NCI-H345 treated with DMSO at 0.1 percent for 48 hours (cell line): ENCODE measurements around the gene FRY.

Experiments
- DNase-seq: peaks from one replicate; lab custom pipeline; 2025; ENCODE audit not compliant: unreplicated experiment; lab: John Stamatoyannopoulos, UW

The FRY gene

GRCh38 chr13:32079587-32079986 is 48.0 kb downstream of the FRY start:
- DNase-seq = no peak

DNA sequence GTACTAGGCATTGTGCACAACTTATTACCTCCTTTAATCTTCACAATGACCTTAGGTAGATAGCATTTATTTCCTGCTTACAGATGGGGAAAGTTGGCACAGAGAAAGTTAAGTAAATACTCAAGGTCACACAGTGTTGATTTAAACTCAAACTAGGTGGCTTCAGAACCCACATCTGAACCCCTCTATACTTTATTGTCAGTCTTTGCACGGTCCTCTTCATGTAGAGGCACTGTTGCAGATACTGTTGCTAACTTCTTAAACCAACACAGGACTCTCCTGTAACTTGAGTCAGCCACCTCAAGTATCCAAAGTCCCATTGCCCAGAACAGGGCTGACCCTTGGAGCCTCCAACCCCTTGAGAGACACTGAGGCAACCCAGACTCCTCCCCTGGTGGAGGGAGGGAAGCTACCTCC is 48.8 kb downstream of the FRY start:
- DNase-seq = no peak

DNA sequence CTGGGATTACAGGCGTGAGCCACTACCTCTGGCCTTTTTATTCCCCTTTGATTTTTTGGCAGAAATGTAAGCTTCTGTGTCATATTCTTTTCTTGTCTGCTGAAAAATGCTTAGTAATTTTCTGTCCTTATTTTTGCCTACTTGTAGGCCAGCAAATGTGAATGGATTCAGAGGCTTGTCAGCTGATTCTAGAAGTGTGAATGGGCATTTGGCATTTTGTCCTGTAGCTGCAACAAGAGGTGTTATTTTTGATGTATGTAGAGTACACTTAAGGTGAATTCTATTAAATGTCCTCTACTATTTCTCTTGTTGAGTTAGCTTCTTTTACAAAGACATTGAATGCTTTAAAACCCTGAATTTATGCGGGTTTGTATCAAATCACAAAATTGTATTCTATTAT is 50.0 kb downstream of the FRY start:
- no peak for DNase-seq

GRCh38 chr13:32086366-32086765 is 54.8 kb downstream of the FRY start:
- no peak for DNase-seq

- no peak for DNase-seq
Observed at GRCh38 chr13:32086791-32087441, 55.3 kb downstream of the FRY start.

- no peak for DNase-seq
Observed at GRCh38 chr13:32087955-32088747, 56.6 kb downstream of the FRY start.

GRCh38 chr13:32092496-32092895 is 60.9 kb downstream of the FRY start:
- no peak for DNase-seq

- no peak for DNase-seq
Observed at GRCh38 chr13:32093006-32093405, 61.4 kb downstream of the FRY start.

GRCh38 chr13:32098272-32098671 is 66.7 kb downstream of the FRY start:
- DNase-seq = no peak

GRCh38 chr13:32105653-32106313 is 74.2 kb downstream of the FRY start:
- no peak for DNase-seq

DNA sequence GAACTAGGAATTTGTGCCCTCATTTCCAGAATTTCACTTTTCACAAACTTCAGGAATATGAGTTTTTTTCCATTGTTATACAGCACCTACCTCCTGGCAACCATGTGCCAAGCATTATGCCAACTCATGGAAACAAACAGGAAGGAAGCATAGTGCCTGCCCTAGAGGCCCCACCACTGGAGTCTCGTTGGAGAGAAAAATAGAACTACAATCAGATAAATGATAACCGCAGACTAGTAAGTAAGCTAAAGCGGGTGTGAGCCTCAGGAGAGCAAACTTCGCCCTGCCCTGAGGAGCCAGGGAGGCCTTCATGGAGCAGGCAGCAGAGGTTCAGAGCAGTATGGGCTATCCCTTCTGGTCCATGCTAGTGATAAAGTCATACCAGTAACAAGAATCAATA is 75.9 kb downstream of the FRY start:
- DNase-seq = no peak

DNA sequence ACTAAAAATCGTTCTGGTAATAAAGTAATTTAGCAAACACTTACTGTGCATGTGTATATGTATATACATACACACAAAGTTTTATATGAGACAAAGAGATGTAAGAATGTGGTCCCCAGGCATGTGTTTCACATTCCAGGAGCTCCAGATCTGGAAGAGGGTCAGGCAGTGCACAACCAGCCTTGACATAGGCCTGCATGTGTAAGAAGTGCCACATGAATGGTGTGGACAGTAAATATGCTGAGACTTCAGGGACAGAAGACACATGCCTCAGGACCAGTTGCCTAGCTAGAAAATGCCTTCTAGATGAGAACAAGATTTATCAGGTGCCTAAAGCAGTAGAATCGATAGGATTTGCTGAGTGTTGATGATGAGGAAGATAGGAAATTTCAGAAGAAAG is 76.4 kb downstream of the FRY start:
- DNase-seq = no peak

DNA sequence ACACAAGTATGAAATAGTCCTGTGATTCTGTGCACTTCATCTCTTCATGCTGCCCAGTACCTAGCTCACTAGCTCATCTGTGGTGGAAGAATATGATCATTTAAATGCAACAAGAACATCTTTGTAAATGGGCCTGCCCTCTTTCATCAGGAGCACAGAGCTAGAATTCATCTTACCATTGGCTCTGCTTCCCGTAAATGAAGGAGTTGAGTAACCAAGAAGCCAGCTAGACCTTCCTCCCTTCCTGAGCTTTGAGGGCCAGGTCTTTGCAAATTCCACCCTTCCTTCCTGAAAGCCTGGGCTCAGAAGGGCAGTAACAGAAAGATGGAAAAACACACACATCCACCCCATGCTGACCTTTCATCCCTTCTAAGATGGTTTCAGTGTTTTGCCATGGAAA is 82.0 kb downstream of the FRY start:
- no peak for DNase-seq

GRCh38 chr13:32114284-32114950 is 82.8 kb downstream of the FRY start:
- DNase-seq = no peak

GRCh38 chr13:32115066-32115465 is 83.5 kb downstream of the FRY start:
- no peak for DNase-seq

DNA sequence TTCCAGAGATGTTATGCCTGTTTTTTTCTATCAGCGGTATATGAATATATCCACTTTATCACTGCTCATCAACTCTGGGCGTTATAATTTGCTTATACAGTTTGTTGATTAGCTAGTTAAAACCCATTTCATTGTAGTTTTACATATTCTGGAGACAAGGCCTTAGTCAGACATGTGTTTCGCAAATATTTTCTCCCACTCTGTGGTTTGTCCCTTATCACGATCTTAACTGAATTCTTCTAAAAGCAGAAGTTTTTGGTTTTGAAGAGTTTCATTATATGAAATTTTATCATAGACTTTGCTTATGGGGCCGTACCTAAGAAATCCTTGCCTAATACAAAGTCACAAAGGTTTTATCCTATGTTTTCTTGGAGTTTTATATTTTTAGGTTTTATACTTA is 84.6 kb downstream of the FRY start:
- no peak for DNase-seq

DNA sequence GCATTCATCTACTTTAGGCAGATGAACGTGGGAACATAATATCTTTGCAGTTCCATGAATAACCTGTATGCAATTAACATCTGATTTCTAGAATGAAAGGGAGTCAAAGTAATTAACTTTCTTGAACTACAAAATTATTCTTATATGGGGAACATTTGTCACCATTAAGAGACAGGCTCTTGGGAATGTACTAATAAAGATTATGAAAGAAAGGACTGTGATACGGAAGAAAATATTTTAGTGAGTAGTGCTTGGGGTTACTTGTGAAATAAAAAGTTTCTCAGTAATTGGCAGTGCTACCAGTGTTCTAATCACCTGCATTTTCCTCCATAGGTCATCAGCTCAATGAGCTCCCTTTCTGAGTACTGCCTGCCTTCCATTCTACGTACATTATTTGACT is 85.4 kb downstream of the FRY start:
- no peak for DNase-seq

DNA sequence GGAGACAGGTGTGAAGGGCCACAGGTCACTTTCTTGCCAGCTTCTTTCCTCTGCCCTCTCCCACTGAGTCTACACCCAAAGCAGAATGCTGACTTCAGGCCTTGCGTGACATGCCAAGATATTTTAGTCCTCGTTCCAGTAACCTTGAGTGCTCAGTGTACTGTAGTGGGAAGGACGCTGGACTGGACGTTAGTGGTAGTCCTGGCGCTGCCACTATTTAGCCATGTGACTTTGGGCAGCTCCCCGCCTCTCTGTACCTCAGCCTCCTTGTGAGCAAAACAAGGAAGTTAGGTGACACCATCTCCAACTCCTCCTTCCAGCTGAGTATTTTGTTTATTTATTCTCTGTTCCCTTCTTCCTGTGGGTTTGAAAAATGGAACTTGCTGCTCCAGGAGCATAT is 86.1 kb downstream of the FRY start:
- no peak for DNase-seq

GRCh38 chr13:32121316-32121715 is 89.7 kb downstream of the FRY start:
- no peak for DNase-seq

DNA sequence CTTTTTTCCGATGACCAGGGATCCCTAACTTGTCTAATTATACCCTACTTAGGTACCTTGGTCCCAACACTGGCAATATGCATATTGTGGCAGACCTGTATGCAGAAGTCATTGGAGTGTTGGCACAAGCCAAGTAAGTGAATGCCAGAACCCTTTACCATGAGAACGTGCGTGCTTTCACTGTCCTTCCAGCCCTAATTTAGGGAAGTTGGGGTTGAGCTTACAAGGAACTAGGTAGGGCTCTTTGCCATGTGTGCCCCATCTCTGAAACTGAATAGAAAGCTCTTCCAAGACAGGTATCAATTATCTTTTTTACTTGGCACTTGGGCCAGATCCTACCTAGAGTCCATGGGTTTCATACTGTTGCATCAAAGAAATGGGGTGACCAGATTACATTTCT is 93.2 kb downstream of the FRY start:
- DNase-seq = no peak

- DNase-seq = no peak
Observed at GRCh38 chr13:32125221-32125689, 93.7 kb downstream of the FRY start.

GRCh38 chr13:32125751-32126150 is 94.2 kb downstream of the FRY start:
- no peak for DNase-seq
